H9 (cell line): ENCODE results near the gene VDR. TPM values are rescaled to one million over a fixed set of nuclear protein-coding genes. Genes with fewer than 3 reads are reported as not detected.

Experiments
- DNase-seq: peaks from one replicate; pipeline ENCODE4 v3.0.0-alpha.2; 2017
- H2AFZ ChIP-seq: one replicate; pipeline ENCODE4 v1.6.1; 2013; ENCODE audit warnings: mild to moderate bottlenecking, low read length, control low read depth, moderate library complexity
- H2AK5ac ChIP-seq: 2 replicates; pipeline ENCODE4 v1.6.1; 2013; ENCODE audit warnings: low read length, control low read depth, mixed read lengths; ENCODE audit not compliant: insufficient read length
- H2BK120ac ChIP-seq: one replicate; pipeline ENCODE4 v1.6.1; 2013; ENCODE audit warnings: low read depth, mild to moderate bottlenecking, low read length, control low read depth, inconsistent platforms; ENCODE audit not compliant: poor library complexity, severe bottlenecking
- H2BK12ac ChIP-seq: 2 replicates; pipeline ENCODE4 v1.6.1; 2013; ENCODE audit warnings: low read length, control low read depth, mixed read lengths, low read depth; ENCODE audit not compliant: insufficient read length
- H2BK15ac ChIP-seq: 2 replicates; pipeline ENCODE4 v1.6.1; 2013; ENCODE audit warnings: low read depth, low read length, control low read depth
- H2BK20ac ChIP-seq: one replicate; pipeline ENCODE4 v1.6.1; 2013; ENCODE audit warnings: low read depth, mild to moderate bottlenecking, low read length, control low read depth, inconsistent platforms; ENCODE audit not compliant: poor library complexity, severe bottlenecking
- H2BK5ac ChIP-seq: 2 replicates; pipeline ENCODE4 v1.6.1; 2013; ENCODE audit warnings: low read length, control low read depth, mixed read lengths; ENCODE audit not compliant: insufficient read length
- H3K14ac ChIP-seq: 2 replicates; pipeline ENCODE4 v1.6.1; 2013; ENCODE audit warnings: low read length, control low read depth; ENCODE audit not compliant: insufficient read depth
- H3K18ac ChIP-seq: 2 replicates; pipeline ENCODE4 v1.6.1; 2013; ENCODE audit warnings: low read depth, mild to moderate bottlenecking, mixed read lengths, low read length, control low read depth; ENCODE audit not compliant: insufficient read length
- H3K23ac ChIP-seq: 2 replicates; pipeline ENCODE4 v1.6.1; 2013; ENCODE audit warnings: low read length, control low read depth, mixed read lengths, low read depth; ENCODE audit not compliant: insufficient read length
- H3K23me2 ChIP-seq: 2 replicates; pipeline ENCODE4 v1.6.1; 2013; ENCODE audit warnings: low read depth, mild to moderate bottlenecking, mixed read lengths, low read length, control low read depth; ENCODE audit not compliant: insufficient read length, poor library complexity, severe bottlenecking
- H3K27ac ChIP-seq: 2 replicates; pipeline ENCODE4 v1.5.1; 2013; ENCODE audit warnings: low read length, control low read depth, mixed read lengths, low read depth; ENCODE audit not compliant: insufficient read length
- H3K27me3 ChIP-seq: 2 replicates; pipeline ENCODE4 v1.6.1; 2013; ENCODE audit warnings: low read length, control low read depth, inconsistent platforms; ENCODE audit not compliant: insufficient read depth
- H3K4ac ChIP-seq: 2 replicates; pipeline ENCODE4 v1.6.1; 2013; ENCODE audit warnings: low read depth, mild to moderate bottlenecking, control low read depth, inconsistent platforms, low read length, moderate library complexity
- H3K4me1 ChIP-seq: 2 replicates; pipeline ENCODE4 v1.6.1; 2013; ENCODE audit warnings: low read length, control low read depth, inconsistent platforms; ENCODE audit not compliant: insufficient read depth
- H3K4me2 ChIP-seq: 2 replicates; pipeline ENCODE4 v1.6.1; 2013; ENCODE audit warnings: low read length, control low read depth, mixed read lengths; ENCODE audit not compliant: insufficient read length, insufficient read depth
- H3K56ac ChIP-seq: 2 replicates; pipeline ENCODE4 v1.6.1; 2013; ENCODE audit warnings: low read depth, mild to moderate bottlenecking, mixed read lengths, low read length, control low read depth; ENCODE audit not compliant: insufficient read length
- H3K79me1 ChIP-seq: 2 replicates; pipeline ENCODE4 v1.6.1; 2013; ENCODE audit warnings: low read depth, mild to moderate bottlenecking, moderate library complexity, low read length, control low read depth, inconsistent platforms; ENCODE audit not compliant: insufficient read depth, poor library complexity, severe bottlenecking
- H3K79me2 ChIP-seq: 2 replicates; pipeline ENCODE4 v1.6.1; 2013; ENCODE audit warnings: low read length, control low read depth, inconsistent platforms; ENCODE audit not compliant: insufficient read depth
- H3K9ac ChIP-seq: 2 replicates; pipeline ENCODE4 v1.6.1; 2013; ENCODE audit warnings: low read length, control low read depth, mixed read lengths; ENCODE audit not compliant: insufficient read length; ENCODE audit errors: extremely low read depth
- H3K9me3 ChIP-seq: one replicate; pipeline ENCODE4 v1.6.1; 2013; ENCODE audit warnings: low read depth, low read length, inconsistent platforms; ENCODE audit not compliant: control insufficient read depth
- H3T11ph ChIP-seq: one replicate; pipeline ENCODE4 v1.6.1; 2013; ENCODE audit warnings: mild to moderate bottlenecking, low read length, control low read depth, inconsistent platforms
- H4K20me1 ChIP-seq: one replicate; pipeline ENCODE4 v1.6.1; 2013; ENCODE audit not compliant: control insufficient read depth, insufficient read length, insufficient read depth
- H4K5ac ChIP-seq: 2 replicates; pipeline ENCODE4 v1.6.1; 2013; ENCODE audit warnings: low read depth, mild to moderate bottlenecking, mixed read lengths, low read length, control low read depth; ENCODE audit not compliant: insufficient read length
- H4K8ac ChIP-seq: replicated peaks from 2 replicates; pipeline ENCODE4 v1.6.1; 2013; ENCODE audit warnings: low read length, control low read depth, mixed read lengths, low read depth; ENCODE audit not compliant: insufficient read length
- H4K91ac ChIP-seq: 2 replicates; pipeline ENCODE4 v1.6.1; 2013; ENCODE audit warnings: low read depth, mild to moderate bottlenecking, moderate library complexity, mixed read lengths, low read length, control low read depth; ENCODE audit not compliant: insufficient read length
- H3K27ac Mint-ChIP-seq, 3 experiments: 2 replicates in 2 of 3; 3 replicates in 1 of 3; pipeline ENCODE4 v1.8.0; 2020 to 2021; ENCODE audit warnings: mixed read lengths in 3 of 3, mild to moderate bottlenecking in 1 of 3, moderate library complexity in 1 of 3
- H3K27me3 Mint-ChIP-seq: 2 replicates; pipeline ENCODE4 v1.8.0; 2021; ENCODE audit warnings: low read depth, mild to moderate bottlenecking, moderate library complexity, mixed read lengths
- H3K36me3 Mint-ChIP-seq, 3 experiments: 2 replicates in 2 of 3; 3 replicates in 1 of 3; pipeline ENCODE4 v1.8.0; 2020 to 2021; ENCODE audit warnings: low read depth in 3 of 3, mixed read lengths in 3 of 3; ENCODE audit not compliant: insufficient read depth in 1 of 3
- H3K4me1 Mint-ChIP-seq, 2 experiments: 2 replicates each; pipeline ENCODE4 v1.8.0; 2020; ENCODE audit warnings: mixed read lengths in 2 of 2
- H3K4me3 Mint-ChIP-seq, 2 experiments: 2 replicates in 1 of 2; 3 replicates in 1 of 2; pipeline ENCODE4 v1.8.0; 2020 to 2021; ENCODE audit warnings: mild to moderate bottlenecking in 2 of 2, mixed read lengths in 2 of 2, moderate library complexity in 1 of 2
- H3K9me3 Mint-ChIP-seq, 2 experiments: 2 replicates in 1 of 2; 3 replicates in 1 of 2; pipeline ENCODE4 v1.8.0; 2020; ENCODE audit warnings: mild to moderate bottlenecking in 2 of 2, mixed read lengths in 2 of 2, moderate library complexity in 1 of 2
- CTCF ChIP-seq: fragments of 200-600 bp; sonication (generic); conservative IDR thresholded peaks from 3 replicates; pipeline ENCODE4 v1.8.0; 2021; ENCODE audit warnings: antibody characterized with exemption, mild to moderate bottlenecking
- WGBS: extraction: QIAGEN DNeasy Blood & Tissue Kit; methylation state at CpG from one replicate; pipeline ENCODE4 v1.1.7; 2013; ENCODE audit warnings: missing lambda C conversion rate, low lambda C conversion rate, mixed read lengths; ENCODE audit not compliant: insufficient read length; ENCODE audit errors: extremely low coverage; 5-methylcytosine and 5-hydroxymethylcytosine counted together
- total RNA-seq: library from RNA; stranded (reverse); gene quantifications from 2 replicates; pipeline ENCODE4 v1.2.1, GENCODE V29; 2021

The VDR gene
- total RNA-seq, 1 experiment from 2014 or later, result 0.61 TPM

GRCh38 chr12:47935184-47935583 lies 30.4 kb upstream of the VDR start:
- Histone ChIP-seq H3K4ac (no peak overlapping the region), H3K4me2 (no peak overlapping the region), H2BK5ac (no peak overlapping the region), H3K23me2 (no peaks in the 10 kb centered on the region), H2BK120ac (no peak overlapping the region), H3K79me2 (no peaks in the 10 kb centered on the region), H3K27ac (no peak overlapping the region), H4K20me1 (no peaks in the 10 kb centered on the region), H3K9me3 (no peaks in the 10 kb centered on the region), H2AK5ac (no peak overlapping the region), H2AFZ (no peak overlapping the region), H4K91ac (no peak overlapping the region), H3K79me1 (no peaks in the 10 kb centered on the region), H2BK20ac (no peak overlapping the region), H2BK12ac (no peak overlapping the region), H4K8ac (no peak overlapping the region), H3K14ac (no peak overlapping the region), H3K27me3 (no peaks in the 10 kb centered on the region), H3K18ac (no peak overlapping the region), H3K4me1 (no peaks in the 10 kb centered on the region), H3K56ac (no peak overlapping the region), H2BK15ac (no peak overlapping the region), H3T11ph (no peak overlapping the region), H3K23ac (no peak overlapping the region), H4K5ac (no peak overlapping the region), H3K9ac (no peak overlapping the region)
- WGBS, result no CpG with 5 or more reads among the region's 9 CpGs
- Mint-ChIP-seq H3K9me3 (no peaks in the 10 kb centered on the region), H3K27me3 (peaks cover 36% of the 10 kb centered on the region), H3K4me1 (peaks cover 0 to 4% of the 10 kb centered on the region in 2 experiments; a peak in 1 of 4 replicates), H3K27ac (peak overlapping the region in 1 of 3 experiments; percentile 34; a peak in 1 of 7 replicates), H3K4me3 (no peak overlapping the region), H3K36me3 (no peaks in the 10 kb centered on the region)
- peak; percentile 30 for DNase-seq
- no peak for TF ChIP-seq CTCF
